ENCODE measurements around the gene IFI35.
A peak's percentile ranks its signal among the peaks of the same experiment; 100 is the strongest.
"Not testable (repeated sequence)": the region's sequence is repeated elsewhere in the genome, so short reads cannot be mapped to it uniquely, and the experiment has no call there.

Gene IFI35

GRCh38 chr17:43024407-43025289, 18.1 kb downstream of the IFI35 start, which contains the start of gene RND2:
RND2 (plus strand) TSS chr17:43025231; CDS start chr17:43025348, 117 bp downstream.
- DNase-seq (ENCODE audit: low read depth): peak; percentile 66

DNA sequence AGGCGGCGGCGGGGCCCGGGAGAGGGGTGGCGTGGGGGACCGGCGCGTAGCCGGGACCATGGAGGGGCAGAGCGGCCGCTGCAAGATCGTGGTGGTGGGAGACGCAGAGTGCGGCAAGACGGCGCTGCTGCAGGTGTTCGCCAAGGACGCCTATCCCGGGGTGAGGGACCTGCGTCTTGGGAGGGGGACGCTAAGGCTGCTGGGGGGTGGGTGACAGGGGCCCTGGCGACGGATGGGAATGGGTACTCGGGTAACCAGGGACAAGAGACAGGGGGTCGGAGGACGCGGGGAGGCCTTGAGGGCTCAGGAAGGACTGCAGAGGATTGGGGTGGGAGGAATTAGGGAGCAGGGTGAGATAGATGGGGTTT, 18.7 kb downstream of the IFI35 start:
- no peak for DNase-seq (ENCODE audit: low read depth)

GRCh38 chr17:43025766-43026537, 19.4 kb downstream of the IFI35 start:
- no peak for DNase-seq (ENCODE audit: low read depth)

GRCh38 chr17:43026595-43026994, 20.0 kb downstream of the IFI35 start:
- DNase-seq (ENCODE audit: low read depth): no peak

DNA sequence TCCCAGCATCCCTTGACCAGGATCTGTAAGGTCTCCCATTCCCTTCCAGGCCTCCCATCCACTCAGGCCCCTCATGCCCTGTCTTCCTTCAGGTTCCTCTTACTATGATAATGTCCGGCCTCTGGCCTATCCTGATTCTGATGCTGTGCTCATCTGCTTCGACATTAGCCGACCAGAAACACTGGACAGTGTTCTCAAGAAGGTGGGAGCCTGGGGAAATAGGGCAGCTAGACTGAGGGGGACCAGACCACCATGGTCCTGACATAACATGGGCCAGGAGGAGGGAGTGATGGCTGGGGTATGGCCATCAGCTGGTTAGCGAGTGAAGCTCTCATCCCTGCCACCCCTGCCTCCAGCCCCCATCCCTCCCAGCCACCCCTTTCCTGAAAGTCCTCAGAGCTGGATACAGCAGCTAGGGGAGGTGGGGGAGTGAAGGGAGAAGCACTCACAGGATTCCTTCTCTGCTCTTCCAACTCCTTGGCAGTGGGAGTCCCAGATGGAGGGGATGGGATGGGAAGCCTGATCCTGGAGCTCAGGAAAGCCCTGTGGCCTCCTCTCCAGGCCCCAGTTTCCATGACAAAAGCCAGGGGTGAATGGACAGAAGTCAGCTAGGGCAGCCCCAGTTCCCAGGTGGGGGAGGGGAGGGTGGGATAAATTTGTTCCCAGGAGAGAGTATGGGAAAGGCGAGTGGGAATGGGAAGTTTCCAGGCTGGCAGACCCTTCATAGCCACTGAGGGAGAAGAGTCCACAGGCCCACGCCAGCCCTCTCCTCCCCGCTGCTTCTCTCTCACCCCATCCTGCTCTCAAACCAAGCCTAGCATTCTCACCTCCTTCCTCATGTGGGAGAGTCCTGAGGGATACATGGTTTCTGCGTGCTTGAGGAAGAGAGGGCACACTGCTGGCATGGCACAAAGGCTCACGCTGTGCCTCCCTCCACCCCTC, 20.8 kb downstream of the IFI35 start:
- no peak for DNase-seq (ENCODE audit: low read depth)

DNA sequence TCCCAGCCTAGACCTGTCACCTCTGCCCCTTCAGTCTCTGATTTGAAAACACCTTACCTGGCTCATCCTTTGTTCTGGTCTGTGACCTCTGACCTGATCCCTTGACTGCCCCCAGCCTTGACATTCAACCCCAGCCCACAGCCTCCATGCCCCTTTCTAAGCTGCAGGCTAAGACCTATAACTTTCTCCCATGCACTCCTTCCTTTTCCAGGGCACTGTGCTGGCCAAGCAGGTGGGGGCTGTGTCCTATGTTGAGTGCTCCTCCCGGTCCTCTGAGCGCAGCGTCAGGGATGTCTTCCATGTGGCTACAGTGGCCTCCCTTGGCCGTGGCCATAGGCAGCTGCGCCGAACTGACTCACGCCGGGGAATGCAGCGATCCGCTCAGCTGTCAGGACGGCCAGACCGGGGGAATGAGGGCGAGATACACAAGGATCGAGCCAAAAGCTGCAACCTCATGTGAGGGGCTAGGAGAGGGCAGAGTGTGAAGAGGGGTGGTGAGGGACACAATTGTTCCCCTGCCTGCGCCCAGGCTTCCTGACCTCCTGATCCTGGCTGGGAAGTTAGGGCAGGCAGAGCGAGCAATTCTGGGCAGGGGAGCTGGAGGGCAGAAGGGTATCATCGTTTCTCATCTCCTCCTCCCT, 21.8 kb downstream of the IFI35 start:
- no peak for DNase-seq (ENCODE audit: low read depth)

GRCh38 chr17:43030137-43030767, 23.7 kb downstream of the IFI35 start:
- no peak for DNase-seq (ENCODE audit: low read depth)

DNA sequence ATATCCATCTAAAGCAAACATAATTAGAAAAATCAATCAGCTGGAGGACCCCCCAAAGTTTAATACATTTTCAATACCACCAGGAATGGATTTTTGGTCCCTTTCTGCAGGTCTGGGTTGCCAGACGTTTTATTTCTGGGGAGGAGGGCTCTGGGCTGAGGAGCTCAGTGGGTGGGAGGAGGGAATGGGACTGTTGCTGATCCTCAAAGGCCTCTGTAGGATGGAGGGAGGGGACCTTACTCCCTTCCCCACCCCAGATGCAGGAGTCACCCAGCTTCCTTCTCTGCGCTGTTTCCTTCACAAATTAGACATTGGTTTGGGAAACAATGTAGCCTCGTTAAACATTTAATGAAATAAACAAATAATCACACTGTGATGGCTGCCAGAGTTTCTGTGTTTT, 25.1 kb downstream of the IFI35 start:
- DNase-seq (ENCODE audit: low read depth): no peak

DNA sequence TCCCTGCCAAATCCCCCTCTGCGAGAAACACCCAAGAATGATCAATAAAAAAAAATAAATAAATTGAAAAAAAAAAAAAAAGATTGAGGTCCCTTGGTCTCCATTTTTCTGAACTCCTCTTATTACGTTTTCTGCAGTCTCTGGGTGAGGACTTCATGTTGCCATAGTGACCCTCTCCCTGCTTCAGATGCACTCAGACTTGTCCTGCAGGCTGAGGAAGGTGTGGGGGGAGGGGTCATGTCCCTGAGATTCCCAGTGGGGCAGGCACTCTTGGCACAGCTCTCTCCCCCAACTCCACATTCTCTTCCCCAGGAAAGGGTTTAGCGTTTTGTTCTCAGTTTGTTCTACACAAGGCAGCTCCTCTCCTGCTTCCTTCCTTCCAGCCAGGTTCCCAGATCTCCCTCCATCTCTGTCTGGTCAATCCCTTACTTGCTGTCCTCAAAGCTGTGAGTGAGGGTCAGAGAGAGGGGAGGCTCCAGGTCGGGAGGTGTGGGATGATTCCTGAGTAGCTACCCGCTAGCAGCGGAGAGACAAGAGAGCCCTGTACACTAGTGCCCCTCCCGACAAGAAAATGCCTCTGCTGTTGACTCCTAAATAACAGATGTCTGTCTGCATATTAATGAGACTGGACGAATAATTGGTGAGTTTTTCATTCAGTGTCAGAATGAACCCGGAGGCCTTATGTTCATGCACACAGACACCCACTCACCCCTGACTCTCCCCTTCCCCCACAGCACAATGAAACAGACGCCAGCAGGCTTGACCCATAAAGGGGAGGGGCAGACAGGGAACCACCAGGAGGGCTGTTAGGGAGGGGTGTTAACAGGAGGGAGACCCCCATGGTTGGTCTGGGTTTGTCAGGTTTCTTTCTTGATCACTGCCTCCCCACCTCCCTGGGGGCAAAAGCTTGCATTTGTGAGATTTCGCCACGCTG, 27.6 kb downstream of the IFI35 start:
- DNase-seq (ENCODE audit: low read depth): no peak

DNA sequence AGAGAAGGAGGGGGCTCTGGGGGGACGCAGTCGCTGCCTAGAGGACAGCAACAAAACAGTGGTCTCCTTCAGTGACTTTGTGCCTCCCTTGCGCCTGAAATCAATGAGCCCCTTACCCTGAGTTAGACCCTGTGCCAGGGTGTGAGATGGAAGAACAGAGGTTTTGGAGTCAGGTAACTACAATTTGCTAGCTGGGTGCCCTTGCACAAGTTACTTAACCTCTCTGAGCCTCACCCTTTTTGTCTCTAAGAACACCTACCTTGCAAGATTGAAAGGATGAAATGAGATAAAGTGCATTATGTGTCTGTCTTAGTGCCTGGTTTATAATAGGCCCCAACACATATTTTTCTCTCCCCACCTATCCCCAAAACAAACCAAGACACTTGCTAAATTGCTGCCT, 28.3 kb downstream of the IFI35 start:
- no peak for DNase-seq (ENCODE audit: low read depth)

GRCh38 chr17:43039646-43040045, 33.1 kb downstream of the IFI35 start:
- DNase-seq (ENCODE audit: low read depth): no peak

DNA sequence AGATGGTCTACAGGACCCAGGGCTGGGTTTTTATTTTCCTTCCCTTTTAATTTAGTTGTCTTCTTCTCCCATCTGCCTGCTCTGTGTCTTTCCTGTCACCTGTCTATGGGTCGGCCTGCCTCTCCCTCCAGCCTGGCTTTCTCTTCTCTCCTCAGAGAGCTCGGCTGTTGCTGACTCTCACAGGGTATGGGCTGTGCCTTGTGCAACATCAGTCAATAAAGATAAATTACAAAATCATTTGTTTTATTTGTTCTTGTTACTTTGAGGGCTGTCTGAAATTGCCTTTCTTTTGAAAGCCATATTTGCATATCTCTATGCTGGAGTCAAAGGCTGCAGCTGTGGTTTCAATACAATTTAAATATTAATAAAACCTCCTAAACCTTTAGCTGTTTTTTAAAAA, 34.1 kb downstream of the IFI35 start:
- DNase-seq (ENCODE audit: low read depth): no peak

DNA sequence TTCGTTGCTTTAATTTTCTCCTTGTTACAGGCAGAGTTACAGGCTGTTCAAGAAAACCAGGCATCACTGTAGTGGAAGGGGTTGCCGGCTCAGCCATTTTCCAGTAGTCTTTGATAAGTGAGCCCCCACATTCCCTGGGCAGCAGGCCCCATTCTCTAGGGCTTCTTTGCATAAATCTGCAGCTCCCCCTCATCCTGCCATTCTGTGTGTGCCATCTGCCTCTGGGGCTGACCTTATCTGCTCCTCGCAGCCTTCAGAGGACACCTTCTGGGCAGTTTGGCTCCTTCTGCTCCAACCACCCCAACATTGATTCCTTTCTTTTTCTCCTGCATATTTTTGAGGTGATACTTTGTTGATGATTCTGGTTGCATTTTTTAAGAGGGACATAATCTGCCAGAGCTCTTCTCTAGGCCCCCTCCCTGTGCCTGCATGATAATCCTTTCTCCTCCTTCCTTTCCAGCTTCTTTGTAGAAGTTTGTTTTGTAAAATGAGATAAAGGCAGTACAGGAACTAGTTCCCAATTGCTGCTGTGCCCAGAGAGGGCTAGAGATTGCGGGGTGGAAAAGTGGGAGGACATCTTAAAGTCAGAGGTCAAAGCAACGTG, 35.5 kb downstream of the IFI35 start:
- no peak for DNase-seq (ENCODE audit: low read depth)

DNA sequence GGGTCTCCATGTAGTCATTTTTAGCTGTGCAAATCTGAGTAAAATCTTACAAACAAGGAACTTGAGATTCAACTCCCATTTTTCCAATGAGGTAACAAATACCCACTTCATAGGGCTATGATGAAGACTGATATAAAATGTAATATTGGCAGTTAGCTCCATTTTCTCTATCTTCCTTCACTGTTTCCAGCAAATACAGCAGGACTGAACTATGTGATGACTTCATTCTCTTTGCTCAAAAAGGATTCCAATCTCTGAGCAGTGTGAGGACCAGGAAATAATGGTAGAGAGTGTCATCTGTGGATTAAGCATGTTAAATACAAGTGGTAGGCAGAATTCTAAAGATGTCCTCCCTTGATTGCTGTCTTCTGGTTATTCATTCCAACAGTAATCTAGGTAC, 36.7 kb downstream of the IFI35 start:
- DNase-seq (ENCODE audit: low read depth): no peak

DNA sequence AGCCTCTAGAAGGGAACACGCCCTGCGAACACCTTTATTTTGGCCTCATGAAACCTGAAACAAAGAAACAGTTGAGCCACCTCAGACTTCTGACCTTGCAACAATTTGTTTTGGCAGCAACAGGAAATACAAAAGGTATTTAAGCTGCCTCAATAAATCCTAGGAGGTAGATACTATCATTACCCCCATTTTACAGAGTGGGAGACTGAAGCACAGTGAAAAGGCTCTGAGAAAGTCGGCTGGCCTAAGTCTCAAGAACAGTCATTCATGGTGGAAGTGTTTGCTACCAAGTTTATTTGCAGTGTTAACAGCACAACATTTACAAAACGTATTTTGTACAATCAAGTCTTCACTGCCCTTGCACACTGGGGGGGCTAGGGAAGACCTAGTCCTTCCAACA, 37.4 kb downstream of the IFI35 start:
- DNase-seq (ENCODE audit: low read depth): no peak

- no peak for DNase-seq (ENCODE audit: low read depth)
These were observed 45.4 kb downstream of the IFI35 start for GRCh38 chr17:43051969-43052368.

- not testable (repeated sequence) for DNase-seq (ENCODE audit: low read depth)
These were observed 46.4 kb downstream of the IFI35 start for GRCh38 chr17:43053008-43053407.

- DNase-seq (ENCODE audit: low read depth): no peak
These were observed 49.5 kb downstream of the IFI35 start for GRCh38 chr17:43056051-43056450.

GRCh38 chr17:43062984-43063638, 56.5 kb downstream of the IFI35 start:
- DNase-seq (ENCODE audit: low read depth): no peak

All from activated T-helper 9 cell treated with anti-CD3 and anti-CD28 coated beads, Interleukin-2, amount 50 U/mL, for 16 hours (primary cell).